Left lung (tissue), 10 donors: Measurements from ENCODE around the gene PRKN. TPM values are rescaled to one million over a fixed set of nuclear protein-coding genes. Genes with fewer than 3 reads are reported as not detected.

Source experiments
- ATAC-seq: fragments of 200-7000 bp; cut with Tn5 transposase; one replicate; pipeline ENCODE4 v1.9.1; 2020; ENCODE audit warnings: moderate library complexity
- DNase-seq, 4 donors: peaks; one replicate each; pipeline ENCODE4 v3.0.0-alpha.2; 2013 to 2020
- H3K27ac ChIP-seq, 2 donors: fragments of 200-600 bp; sonication (generic) in 1 of 2; one replicate each; pipeline versions ENCODE4 v1.5.0 to v1.8.0; 2020 to 2021
- H3K27me3 ChIP-seq, 2 donors: fragments of 200-600 bp; sonication (generic) in 1 of 2; one replicate each; pipeline versions ENCODE4 v1.5.0 to v1.8.0; 2020 to 2021
- H3K36me3 ChIP-seq, 2 donors: fragments of 200-600 bp; sonication (generic) in 1 of 2; one replicate each; pipeline versions ENCODE4 v1.5.0 to v1.8.0; 2020 to 2021
- H3K4me1 ChIP-seq, 2 donors: fragments of 200-600 bp; one replicate each; pipeline ENCODE4 v1.8.0; 2021
- H3K4me3 ChIP-seq, 2 donors: fragments of 200-600 bp; sonication (generic) in 1 of 2; one replicate each; pipeline versions ENCODE4 v1.5.0 to v1.8.0; 2020 to 2021; ENCODE audit warnings: mild to moderate bottlenecking in 1 of 2
- H3K9me3 ChIP-seq, 2 donors: fragments of 200-600 bp; sonication (generic) in 1 of 2; one replicate each; pipeline versions ENCODE4 v1.5.0 to v1.8.0; 2020 to 2021
- intact Hi-C, 2 donors: fragments of 100-400 bp; cut with DNase I; formaldehyde crosslinking; loops; one replicate each; pipeline versions ENCODE4 v1.11.2 to v1.14.2; 2022
- polyA plus RNA-seq, 6 donors: library from polyadenylated mRNA; unstranded; fragments of 120-200 nt; gene quantifications; one replicate each; pipeline ENCODE4 v1.2.1, GENCODE V29; 2013; ENCODE audit not compliant: insufficient read length in 6 of 6
- total RNA-seq, 2 donors: library from RNA; stranded (reverse); fragmentation: NEBNext Ultra II Directional; extraction: Animal tissue kit (Norgen Biotek cat#: 25700); gene quantifications; one replicate each; pipeline ENCODE4 v1.2.1, GENCODE V29; 2021
- TF ChIP-seq, protein P1 (sequence below), 2 donors: fragments of 200-600 bp; sonication (generic) in 1 of 2; IDR thresholded peaks; one replicate each; pipeline versions ENCODE4 v1.5.0 to v1.8.0; 2021; ENCODE audit warnings: antibody characterized with exemption in 2 of 2
- donor health status: DM: no; HTN: yes; CAD: no.
- donor health status: DM: no; HTN: no; CAD: no.

Gene PRKN
- total and polyA plus RNA-seq, 8 donors: 1.9 to 4.3 (median 2.5) TPM

DNA sequence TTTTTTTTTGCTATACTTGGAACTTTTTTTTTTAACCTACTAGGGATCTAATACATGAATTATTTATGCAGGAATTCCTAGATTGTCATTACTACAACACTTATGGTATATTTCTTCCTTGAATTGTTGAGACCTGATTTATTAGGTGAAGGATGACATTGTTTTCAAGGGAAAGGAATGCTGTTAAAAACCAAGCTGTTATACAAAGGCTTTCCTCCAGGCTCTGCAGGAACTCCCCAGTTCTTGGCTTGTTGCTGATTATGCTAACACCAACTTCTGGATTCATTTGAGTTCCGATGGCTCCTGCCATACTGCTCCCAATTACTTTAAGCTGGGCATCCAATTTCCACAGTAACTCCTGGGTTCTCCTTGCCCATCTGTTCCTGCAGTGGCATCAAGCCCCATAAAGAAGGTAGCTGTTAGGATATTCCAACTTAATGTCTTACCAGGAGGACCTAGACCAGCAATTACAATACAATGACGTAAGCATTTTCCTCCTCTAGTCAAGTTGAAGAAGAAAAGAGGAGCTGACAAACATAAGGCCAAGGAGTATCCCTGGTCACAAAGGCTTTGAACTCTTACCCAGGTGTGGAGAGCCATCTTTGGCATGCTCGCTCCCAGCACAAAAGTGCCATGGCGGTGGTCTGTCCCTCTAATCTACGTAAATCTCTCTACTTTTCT, 1237.8 kb downstream of the PRKN start:
- H3K9me3 ChIP-seq: no peaks in the 10 kb centered on the region
- intact Hi-C loops: no loop called here
- no peaks in the 10 kb centered on the region for H3K36me3 ChIP-seq
- ATAC-seq (no peak), DNase-seq (no peak)
- H3K4me1 ChIP-seq: no peaks in the 10 kb centered on the region
- no peak overlapping the region for H3K27ac ChIP-seq
- no peak overlapping the region for H3K4me3 ChIP-seq
- H3K27me3 ChIP-seq: no peaks in the 10 kb centered on the region
- TF ChIP-seq, protein P1, sequence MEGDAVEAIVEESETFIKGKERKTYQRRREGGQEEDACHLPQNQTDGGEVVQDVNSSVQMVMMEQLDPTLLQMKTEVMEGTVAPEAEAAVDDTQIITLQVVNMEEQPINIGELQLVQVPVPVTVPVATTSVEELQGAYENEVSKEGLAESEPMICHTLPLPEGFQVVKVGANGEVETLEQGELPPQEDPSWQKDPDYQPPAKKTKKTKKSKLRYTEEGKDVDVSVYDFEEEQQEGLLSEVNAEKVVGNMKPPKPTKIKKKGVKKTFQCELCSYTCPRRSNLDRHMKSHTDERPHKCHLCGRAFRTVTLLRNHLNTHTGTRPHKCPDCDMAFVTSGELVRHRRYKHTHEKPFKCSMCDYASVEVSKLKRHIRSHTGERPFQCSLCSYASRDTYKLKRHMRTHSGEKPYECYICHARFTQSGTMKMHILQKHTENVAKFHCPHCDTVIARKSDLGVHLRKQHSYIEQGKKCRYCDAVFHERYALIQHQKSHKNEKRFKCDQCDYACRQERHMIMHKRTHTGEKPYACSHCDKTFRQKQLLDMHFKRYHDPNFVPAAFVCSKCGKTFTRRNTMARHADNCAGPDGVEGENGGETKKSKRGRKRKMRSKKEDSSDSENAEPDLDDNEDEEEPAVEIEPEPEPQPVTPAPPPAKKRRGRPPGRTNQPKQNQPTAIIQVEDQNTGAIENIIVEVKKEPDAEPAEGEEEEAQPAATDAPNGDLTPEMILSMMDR (IDR thresholded peaks at IDR 0.05): no peak

DNA sequence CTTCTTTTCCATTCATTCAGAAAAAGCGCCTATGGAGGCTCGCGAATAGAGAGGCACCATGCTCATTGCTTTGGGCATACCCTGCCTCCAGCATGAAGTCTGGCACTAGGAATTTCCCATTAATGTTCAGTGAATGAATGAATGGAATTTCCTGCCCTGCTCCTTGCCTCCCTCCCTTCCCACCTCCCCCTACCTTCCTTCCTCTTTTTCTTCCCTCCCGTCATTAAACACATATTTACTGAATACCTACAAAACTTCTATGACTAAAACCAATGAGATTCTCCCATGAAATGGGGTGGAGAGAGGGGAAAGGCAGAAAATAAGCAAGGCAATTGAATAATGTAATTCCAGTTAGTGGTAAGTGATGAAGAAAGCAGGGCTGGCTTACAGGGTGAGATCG, 1239.9 kb downstream of the PRKN start:
- intact Hi-C loops: no loop called here
- DNase-seq (no peak), ATAC-seq (no peak)
- no peaks in the 10 kb centered on the region for H3K27me3 ChIP-seq
- no peaks in the 10 kb centered on the region for H3K36me3 ChIP-seq
- H3K27ac ChIP-seq: no peak overlapping the region
- TF ChIP-seq, protein P1 (IDR thresholded peaks at IDR 0.05): no peak
- no peaks in the 10 kb centered on the region for H3K9me3 ChIP-seq
- no peaks in the 10 kb centered on the region for H3K4me1 ChIP-seq
- H3K4me3 ChIP-seq: no peak overlapping the region

DNA sequence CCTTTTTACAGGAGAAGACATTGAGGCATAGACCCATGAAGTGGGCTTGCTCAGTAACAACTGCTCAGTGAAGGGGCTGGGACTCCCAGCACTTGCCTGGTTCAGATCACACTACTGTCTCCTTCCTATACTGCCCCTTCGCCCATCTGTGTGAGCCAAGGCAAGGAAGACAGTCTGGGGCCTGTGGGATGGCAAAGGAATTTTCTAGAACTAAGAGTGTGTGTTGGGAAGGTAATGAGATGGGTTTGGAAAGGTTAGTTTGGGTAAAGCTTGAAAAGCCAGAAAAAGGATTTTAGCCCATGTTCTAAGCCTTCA, 1240.4 kb downstream of the PRKN start:
- Histone ChIP-seq H3K27ac (no peak overlapping the region), H3K36me3 (no peaks in the 10 kb centered on the region), H3K9me3 (no peaks in the 10 kb centered on the region), H3K4me1 (no peaks in the 10 kb centered on the region), H3K4me3 (no peak overlapping the region), H3K27me3 (no peaks in the 10 kb centered on the region)
- no peak for DNase-seq
- no peak for ATAC-seq
- intact Hi-C loops: no loop called here
- TF ChIP-seq, protein P1 (IDR thresholded peaks at IDR 0.05): no peak

DNA sequence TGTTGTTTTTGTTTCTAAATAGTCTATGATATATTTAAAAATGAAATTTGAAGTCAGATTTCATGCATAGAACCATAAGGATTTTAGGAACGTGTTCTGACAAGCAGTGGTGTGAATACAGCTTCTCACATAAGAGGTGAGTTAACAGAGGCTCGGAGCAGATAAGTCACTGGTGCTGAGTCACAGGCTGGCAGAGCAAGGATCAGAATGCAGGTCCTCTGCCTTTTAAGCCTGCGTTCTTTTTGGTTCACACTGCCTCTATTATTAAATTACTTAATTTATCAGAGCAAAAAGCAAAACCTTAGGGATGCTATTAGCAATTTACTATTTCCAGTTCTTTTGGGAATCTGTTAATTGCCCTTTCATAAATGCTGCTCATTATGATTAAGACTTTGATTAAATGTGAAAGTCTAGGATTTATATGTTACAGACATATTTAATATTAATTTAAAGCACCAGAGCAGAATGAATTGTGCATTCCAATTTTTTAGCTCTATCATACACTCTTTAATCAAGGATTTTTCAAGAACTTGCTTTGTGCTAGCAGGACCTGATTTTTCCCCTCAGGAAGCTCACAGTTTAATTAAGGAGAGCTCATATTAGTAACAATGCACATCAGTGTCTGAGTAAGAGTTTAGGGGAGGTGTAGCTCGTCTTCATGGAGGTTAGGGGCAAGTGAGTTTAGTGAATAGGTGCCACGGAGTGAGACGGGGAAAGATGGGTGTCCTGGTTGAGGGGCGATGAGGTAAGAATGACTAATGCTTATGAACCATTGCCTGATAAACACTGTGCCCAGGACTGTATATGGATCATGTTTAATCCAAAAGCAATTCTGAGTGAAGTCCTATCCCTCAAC, 1241.0 kb downstream of the PRKN start:
- DNase-seq (no peak), ATAC-seq (no peak)
- TF ChIP-seq, protein P1 (IDR thresholded peaks at IDR 0.05): no peak
- no peaks in the 10 kb centered on the region for H3K27me3 ChIP-seq
- H3K4me1 ChIP-seq: no peaks in the 10 kb centered on the region
- H3K9me3 ChIP-seq: no peaks in the 10 kb centered on the region
- no peaks in the 10 kb centered on the region for H3K36me3 ChIP-seq
- intact Hi-C loops: no loop called here
- H3K4me3 ChIP-seq: no peak overlapping the region
- H3K27ac ChIP-seq: no peak overlapping the region

DNA sequence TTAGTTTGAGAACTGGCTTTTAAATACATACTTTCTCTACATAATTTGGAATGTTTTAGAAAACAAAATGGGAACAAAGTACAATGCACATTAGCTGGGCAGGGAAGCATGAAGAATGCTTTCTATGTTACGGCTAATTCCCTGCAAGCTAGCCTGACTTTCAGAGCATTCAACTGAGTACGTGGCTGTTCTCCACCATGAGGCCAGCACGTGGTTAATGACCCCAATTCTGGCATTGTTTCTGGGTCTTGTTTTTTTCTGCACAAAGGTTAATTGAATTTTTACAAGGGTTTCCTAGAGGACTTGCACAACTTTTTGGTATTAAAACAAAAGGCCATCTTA, 1245.1 kb downstream of the PRKN start:
- intact Hi-C loops: no loop called here
- TF ChIP-seq, protein P1 (IDR thresholded peaks at IDR 0.05): no peak
- ATAC-seq (no peak), DNase-seq (peak in 1 of 4 donors; percentile 26)
- H3K36me3 ChIP-seq: no peaks in the 10 kb centered on the region
- no peaks in the 10 kb centered on the region for H3K27me3 ChIP-seq
- H3K9me3 ChIP-seq: no peaks in the 10 kb centered on the region
- H3K4me3 ChIP-seq: no peak overlapping the region
- no peak overlapping the region for H3K27ac ChIP-seq
- H3K4me1 ChIP-seq: no peaks in the 10 kb centered on the region
